Esophagus muscularis mucosa (tissue), 4 donors: ENCODE measurements around the gene CD180. TPM values are rescaled to one million over a fixed set of nuclear protein-coding genes. Genes with fewer than 3 reads are reported as not detected.

Experiments
- DNase-seq: peaks from one replicate; pipeline ENCODE4 v3.0.0-alpha.2; 2017; ENCODE audit errors: extremely low spot score
- H3K27ac ChIP-seq, 4 donors: fragments of 200-600 bp; sonication (generic); replicated peaks in 1 of 4; 1 replicate in 3 of 4; 2 replicates in 1 of 4; pipeline ENCODE4 v1.5.1; 2016 to 2019; ENCODE audit warnings: mild to moderate bottlenecking in 1 of 4
- H3K27me3 ChIP-seq, 4 donors: fragments of 200-600 bp; sonication (generic); one replicate each; pipeline versions ENCODE4 v1.5.1 to v1.6.0; 2016 to 2019
- H3K36me3 ChIP-seq, 4 donors: fragments of 200-600 bp; sonication (generic); one replicate each; pipeline ENCODE4 v1.5.1; 2016 to 2019
- H3K4me1 ChIP-seq, 4 donors: fragments of 200-600 bp; sonication (generic); one replicate each; pipeline ENCODE4 v1.5.1; 2016 to 2019
- H3K4me3 ChIP-seq, 4 donors: fragments of 200-600 bp; sonication (generic); 1 replicate in 2 of 4; 2 replicates in 2 of 4; pipeline ENCODE4 v1.5.1; 2016 to 2019; ENCODE audit warnings: mild to moderate bottlenecking in 4 of 4, moderate library complexity in 1 of 4
- H3K9me3 ChIP-seq, 4 donors: fragments of 200-600 bp; sonication (generic); 1 replicate in 3 of 4; 2 replicates in 1 of 4; pipeline ENCODE4 v1.5.1; 2016 to 2019
- CTCF ChIP-seq, 3 experiments: fragments of 200-600 bp in 2 of 3; fragments of 450-650 bp in 1 of 3; sonication (generic) in 2 of 3; IDR thresholded peaks; one replicate each; pipeline ENCODE4 v1.5.1; 2017 to 2019; ENCODE audit warnings: antibody characterized with exemption in 3 of 3, mild to moderate bottlenecking in 2 of 3, moderate library complexity in 1 of 3
- EP300 ChIP-seq: sonication (generic); formaldehyde crosslinking; IDR thresholded peaks from one replicate; pipeline ENCODE4 v1.6.1; 2017; ENCODE audit warnings: antibody characterized with exemption
- POLR2A ChIP-seq: fragments of 450-650 bp; IDR thresholded peaks from one replicate; pipeline ENCODE4 v1.6.1; 2017; ENCODE audit warnings: antibody characterized with exemption, moderate library complexity, mild to moderate bottlenecking, low read depth
- POLR2AphosphoS5 ChIP-seq, 2 donors: sonication (generic); formaldehyde crosslinking; IDR thresholded peaks; one replicate each; pipeline ENCODE4 v1.6.1; 2017; ENCODE audit warnings: antibody characterized with exemption in 2 of 2
- WGBS: methylation state at CpG from one replicate; pipeline ENCODE4 v1.1.5; 2018; 5-methylcytosine and 5-hydroxymethylcytosine counted together
- intact Hi-C: fragments of 100-400 bp; cut with DNase I; formaldehyde crosslinking; loops from one replicate; pipeline ENCODE4 v1.15.1; 2023
- total RNA-seq, 4 donors: library from RNA; depleted of rRNA; stranded (reverse); fragments of >200 nt; gene quantifications; one replicate each; pipeline versions ENCODE4 v1.1.0 to v1.2.1, GENCODE V29; 2016

Gene CD180
- total RNA-seq, 4 donors from 2014 or later = 0.42 to 1.8 (median 0.67) TPM

DNA sequence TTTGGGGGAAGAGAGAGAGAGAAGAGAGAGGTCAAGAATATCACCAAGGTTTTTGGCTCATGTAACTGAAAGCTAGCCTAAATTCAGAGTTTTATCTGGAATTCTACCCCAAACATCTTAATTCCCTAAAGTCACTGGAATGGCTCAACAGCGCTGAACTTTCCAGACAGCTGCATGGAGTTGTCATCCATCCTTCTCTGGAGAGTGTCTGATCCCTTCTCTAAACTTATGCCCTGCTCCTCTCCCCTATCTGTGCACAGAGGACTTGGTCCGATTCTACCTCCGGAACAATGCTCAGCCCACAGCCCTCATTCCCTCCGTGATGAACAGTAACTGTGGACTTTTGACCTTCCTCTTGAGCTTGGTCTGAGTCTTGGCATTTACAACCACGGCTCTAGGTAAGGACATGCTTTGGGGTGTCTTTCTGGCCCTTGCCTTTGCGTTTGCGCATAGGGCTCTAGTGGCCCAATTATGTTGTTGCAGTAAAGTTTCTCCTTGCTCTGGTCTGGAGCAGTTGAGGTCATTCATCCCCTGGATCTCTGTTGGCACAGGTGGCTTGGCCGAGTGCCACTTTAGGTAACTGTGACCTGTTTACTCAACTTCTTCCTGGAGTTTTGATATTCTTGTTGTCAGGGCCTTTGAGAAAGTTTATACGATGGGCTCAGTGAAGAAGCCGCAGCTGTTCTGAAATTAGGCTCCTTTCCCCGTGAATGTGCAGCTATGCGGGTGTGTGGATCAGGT, 18.3 kb upstream of the CD180 start:
- TF ChIP-seq CTCF (IDR thresholded peaks at IDR 0.05) (no peak), EP300 (no peak)
- no peak overlapping the region for H3K4me3 ChIP-seq
- no peaks in the 10 kb centered on the region for H3K9me3 ChIP-seq
- no peaks in the 10 kb centered on the region for H3K36me3 ChIP-seq
- peaks cover 15 to 20% (median 18%) of the 10 kb centered on the region in 4 donors for H3K4me1 ChIP-seq
- no peaks in the 10 kb centered on the region for H3K27me3 ChIP-seq
- DNase-seq = no peak
- H3K27ac ChIP-seq = peak overlapping the region in 2 of 4 donors; percentile 36 to 63
- intact Hi-C loops = no loop called here
- 83% methylated on average over 12 of the region's 12 CpGs for WGBS

GRCh38 chr5:67214036-67214435, 17.4 kb upstream of the CD180 start:
- Histone ChIP-seq H3K27ac (no peak overlapping the region), H3K4me3 (no peak overlapping the region), H3K4me1 (peaks cover 19 to 24% (median 21%) of the 10 kb centered on the region in 4 donors), H3K27me3 (no peaks in the 10 kb centered on the region), H3K36me3 (no peaks in the 10 kb centered on the region), H3K9me3 (no peaks in the 10 kb centered on the region)
- WGBS = 86% methylated on average over 6 of the region's 6 CpGs
- no peak for DNase-seq
- intact Hi-C loops = no loop called here
- TF ChIP-seq POLR2AphosphoS5 (IDR thresholded peaks at IDR 0.05) = no peak
- TF ChIP-seq CTCF (IDR thresholded peaks at IDR 0.05) = no peak
- TF ChIP-seq POLR2A = no peak
- TF ChIP-seq EP300 = no peak

DNA sequence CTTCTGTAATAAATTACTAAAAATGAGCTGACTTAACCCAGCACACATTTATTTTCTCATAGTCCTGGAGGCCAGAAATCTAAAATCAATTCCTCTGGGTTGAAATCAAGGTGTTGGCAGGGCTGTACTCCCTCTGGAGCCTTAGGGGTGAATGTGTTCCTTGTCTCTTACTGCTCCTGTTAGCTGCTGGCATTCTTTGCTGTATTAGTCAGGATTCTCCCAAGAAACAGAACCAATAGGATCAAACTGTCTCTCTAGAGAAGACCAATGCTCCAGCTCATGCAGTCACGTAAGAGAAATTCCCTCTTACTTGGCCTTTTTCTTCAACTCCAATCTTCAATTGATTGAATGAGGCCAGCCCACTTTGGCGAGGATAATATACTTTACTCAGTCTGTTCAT, 15.3 kb upstream of the CD180 start:
- intact Hi-C loops = no loop called here
- no peaks in the 10 kb centered on the region for H3K9me3 ChIP-seq
- no peaks in the 10 kb centered on the region for H3K27me3 ChIP-seq
- 68% methylated on average over 2 of the region's 2 CpGs for WGBS
- H3K4me1 ChIP-seq = peaks cover 19 to 25% (median 23%) of the 10 kb centered on the region in 4 donors
- DNase-seq = no peak
- TF ChIP-seq POLR2A (no peak), EP300 (no peak), CTCF (IDR thresholded peaks at IDR 0.05) (no peak), POLR2AphosphoS5 (IDR thresholded peaks at IDR 0.05) (no peak)
- no peak overlapping the region for H3K4me3 ChIP-seq
- H3K36me3 ChIP-seq = no peaks in the 10 kb centered on the region
- no peak overlapping the region for H3K27ac ChIP-seq

DNA sequence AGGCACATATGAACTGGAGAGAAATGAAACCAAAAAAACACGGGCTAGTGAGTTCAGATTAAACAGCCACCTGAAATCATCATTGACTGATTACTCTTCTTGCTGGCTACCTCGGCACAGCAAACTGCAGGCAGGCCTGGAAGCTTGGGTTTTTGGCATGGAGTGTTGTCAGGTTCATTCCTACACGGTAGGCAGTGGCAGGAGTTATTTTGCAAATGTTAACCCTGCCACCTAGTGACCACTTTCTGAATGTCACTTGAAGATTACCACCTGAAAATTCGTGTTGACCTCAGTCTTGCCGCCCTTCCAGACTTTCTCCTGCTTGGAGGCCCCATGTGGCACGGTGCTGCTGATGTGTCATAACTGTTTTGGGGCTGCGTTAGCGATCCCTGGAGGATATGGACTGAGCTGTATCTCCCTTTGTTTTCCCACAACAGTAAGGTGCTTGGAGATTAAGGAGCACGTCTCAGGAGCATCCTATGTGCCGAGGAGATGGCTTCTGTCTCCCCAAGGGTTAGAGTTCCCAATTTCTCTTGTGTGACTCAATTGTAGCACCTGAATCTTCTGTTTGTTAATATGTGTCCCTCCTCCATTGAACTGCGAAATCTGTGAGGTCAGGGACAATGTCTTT, 12.7 kb upstream of the CD180 start:
- intact Hi-C loops = loop anchor here (2.0 to 10.0 kb wide), 4 partner anchors 52 to 904 kb away; no protein-coding TSS in a partner anchor
- 42% methylated on average over 7 of the region's 11 CpGs for WGBS
- Histone ChIP-seq H3K4me1 (peaks cover 0 to 7% (median 7%) of the 10 kb centered on the region in 4 donors), H3K9me3 (no peaks in the 10 kb centered on the region), H3K4me3 (no peak overlapping the region), H3K36me3 (no peaks in the 10 kb centered on the region), H3K27ac (no peak overlapping the region), H3K27me3 (no peaks in the 10 kb centered on the region)
- TF ChIP-seq POLR2A = no peak
- TF ChIP-seq POLR2AphosphoS5 (IDR thresholded peaks at IDR 0.05) = peak in 1 of 2 donors; percentile 41
- TF ChIP-seq CTCF (IDR thresholded peaks at IDR 0.05) = peak; percentile 81 to 84 (median 84)
- DNase-seq = no peak
